Dedifferentiated amniotic fluid mesenchymal stem cell (primary cell): ENCODE measurements around the gene ITPA.

ENCODE experiments used
- DNase-seq: peaks from one replicate; pipeline ENCODE4 v3.0.0-alpha.2; 2016; ENCODE audit errors: extremely low spot score

The ITPA gene

GRCh38 chr20:3244613-3245012 lies 35.3 kb downstream of the ITPA start:
- DNase-seq, result no peak

GRCh38 chr20:3245156-3245555 lies 35.9 kb downstream of the ITPA start:
- DNase-seq, result no peak

- no peak for DNase-seq
These were observed 36.4 kb downstream of the ITPA start for GRCh38 chr20:3245711-3246110.

GRCh38 chr20:3246682-3247081 lies 37.4 kb downstream of the ITPA start:
- no peak for DNase-seq

- DNase-seq, result no peak
These were observed 38.3 kb downstream of the ITPA start for GRCh38 chr20:3247638-3248037.

- DNase-seq, result no peak
These were observed 39.1 kb downstream of the ITPA start for GRCh38 chr20:3248167-3248992.

GRCh38 chr20:3248993-3249347 lies 39.7 kb downstream of the ITPA start:
- no peak for DNase-seq

- no peak for DNase-seq
These were observed 40.8 kb downstream of the ITPA start for GRCh38 chr20:3250091-3250504.

- no peak for DNase-seq
These were observed 42.5 kb downstream of the ITPA start for GRCh38 chr20:3251806-3252205.

GRCh38 chr20:3255728-3256127 lies 46.4 kb downstream of the ITPA start:
- no peak for DNase-seq

GRCh38 chr20:3258429-3258828 lies 49.1 kb downstream of the ITPA start:
- no peak for DNase-seq

- no peak for DNase-seq
These were observed 53.3 kb downstream of the ITPA start for GRCh38 chr20:3262566-3262965.

- DNase-seq, result no peak
These were observed 60.8 kb downstream of the ITPA start for GRCh38 chr20:3270051-3270450.

GRCh38 chr20:3273371-3273770 lies 64.1 kb downstream of the ITPA start:
- no peak for DNase-seq
